GM18499 (cell line): ENCODE results near the gene ALDH8A1.

Experiments used
- ATAC-seq: cut with Tn5 transposase; IDR thresholded peaks from one replicate; pipeline ENCODE4 v1.9.1; 2021; ENCODE audit warnings: moderate number of reproducible peaks; ENCODE audit not compliant: insufficient read depth, unreplicated experiment

ALDH8A1 gene

GRCh38 chr6:134954272-134955000 is 4.5 kb upstream of the ALDH8A1 start:
- ATAC-seq: no peak

- ATAC-seq: no peak
Observed at GRCh38 chr6:134951494-134952263, 1.8 kb upstream of the ALDH8A1 start.

GRCh38 chr6:134950482-134950881 is 581 bp upstream of the ALDH8A1 start:
- ATAC-seq: no peak

- no peak for ATAC-seq
Observed at GRCh38 chr6:134948691-134949090, 1.2 kb downstream of the ALDH8A1 start.

GRCh38 chr6:134948142-134948541 is 1.8 kb downstream of the ALDH8A1 start:
- no peak for ATAC-seq

GRCh38 chr6:134945045-134945444 is 4.9 kb downstream of the ALDH8A1 start:
- no peak for ATAC-seq

GRCh38 chr6:134943522-134944111 is 6.3 kb downstream of the ALDH8A1 start:
- no peak for ATAC-seq

- ATAC-seq: no peak
Observed at GRCh38 chr6:134938896-134939295, 11.0 kb downstream of the ALDH8A1 start.

GRCh38 chr6:134937426-134937825 is 12.5 kb downstream of the ALDH8A1 start:
- no peak for ATAC-seq

GRCh38 chr6:134936931-134937330 is 13.0 kb downstream of the ALDH8A1 start:
- ATAC-seq: no peak

- no peak for ATAC-seq
Observed at GRCh38 chr6:134936476-134936875, 13.4 kb downstream of the ALDH8A1 start.

GRCh38 chr6:134934793-134935485 is 15.0 kb downstream of the ALDH8A1 start:
- no peak for ATAC-seq

- ATAC-seq: no peak
Observed at GRCh38 chr6:134932535-134933470, 17.1 kb downstream of the ALDH8A1 start.

- no peak for ATAC-seq
Observed at GRCh38 chr6:134932098-134932497, 17.8 kb downstream of the ALDH8A1 start.

- ATAC-seq: no peak
Observed at GRCh38 chr6:134930463-134930862, 19.4 kb downstream of the ALDH8A1 start.

- ATAC-seq: no peak
Observed at GRCh38 chr6:134928151-134928900, 21.6 kb downstream of the ALDH8A1 start.

- no peak for ATAC-seq
Observed at GRCh38 chr6:134925800-134926199, 24.1 kb downstream of the ALDH8A1 start.

GRCh38 chr6:134921721-134922261 is 28.1 kb downstream of the ALDH8A1 start:
- no peak for ATAC-seq

GRCh38 chr6:134921276-134921675 is 28.6 kb downstream of the ALDH8A1 start:
- ATAC-seq: no peak
